Esophagus muscularis mucosa (tissue), 4 donors: ENCODE measurements around the gene SUPT4H1. TPM values are rescaled to one million over a fixed set of nuclear protein-coding genes. Genes with fewer than 3 reads are reported as not detected.

Source experiments
- DNase-seq: peaks from one replicate; pipeline ENCODE4 v3.0.0-alpha.2; 2017; ENCODE audit errors: extremely low spot score
- H3K27ac ChIP-seq, 4 donors: fragments of 200-600 bp; sonication (generic); replicated peaks in 1 of 4; 1 replicate in 3 of 4; 2 replicates in 1 of 4; pipeline ENCODE4 v1.5.1; 2016 to 2019; ENCODE audit warnings: mild to moderate bottlenecking in 1 of 4
- H3K27me3 ChIP-seq, 4 donors: fragments of 200-600 bp; sonication (generic); one replicate each; pipeline versions ENCODE4 v1.5.1 to v1.6.0; 2016 to 2019
- H3K36me3 ChIP-seq, 4 donors: fragments of 200-600 bp; sonication (generic); one replicate each; pipeline ENCODE4 v1.5.1; 2016 to 2019
- H3K4me1 ChIP-seq, 4 donors: fragments of 200-600 bp; sonication (generic); one replicate each; pipeline ENCODE4 v1.5.1; 2016 to 2019
- H3K4me3 ChIP-seq, 4 donors: fragments of 200-600 bp; sonication (generic); 1 replicate in 2 of 4; 2 replicates in 2 of 4; pipeline ENCODE4 v1.5.1; 2016 to 2019; ENCODE audit warnings: mild to moderate bottlenecking in 4 of 4, moderate library complexity in 1 of 4
- H3K9me3 ChIP-seq, 4 donors: fragments of 200-600 bp; sonication (generic); 1 replicate in 3 of 4; 2 replicates in 1 of 4; pipeline ENCODE4 v1.5.1; 2016 to 2019
- CTCF ChIP-seq, 3 experiments: fragments of 200-600 bp in 2 of 3; fragments of 450-650 bp in 1 of 3; sonication (generic) in 2 of 3; IDR thresholded peaks; one replicate each; pipeline ENCODE4 v1.5.1; 2017 to 2019; ENCODE audit warnings: antibody characterized with exemption in 3 of 3, mild to moderate bottlenecking in 2 of 3, moderate library complexity in 1 of 3
- EP300 ChIP-seq: sonication (generic); formaldehyde crosslinking; IDR thresholded peaks from one replicate; pipeline ENCODE4 v1.6.1; 2017; ENCODE audit warnings: antibody characterized with exemption
- POLR2A ChIP-seq: fragments of 450-650 bp; IDR thresholded peaks from one replicate; pipeline ENCODE4 v1.6.1; 2017; ENCODE audit warnings: antibody characterized with exemption, moderate library complexity, mild to moderate bottlenecking, low read depth
- POLR2AphosphoS5 ChIP-seq, 2 donors: sonication (generic); formaldehyde crosslinking; IDR thresholded peaks; one replicate each; pipeline ENCODE4 v1.6.1; 2017; ENCODE audit warnings: antibody characterized with exemption in 2 of 2
- WGBS: methylation state at CpG from one replicate; pipeline ENCODE4 v1.1.5; 2018; 5-methylcytosine and 5-hydroxymethylcytosine counted together
- intact Hi-C: fragments of 100-400 bp; cut with DNase I; formaldehyde crosslinking; loops from one replicate; pipeline ENCODE4 v1.15.1; 2023
- small RNA-seq, 3 donors: library from RNA; depleted of rRNA; stranded (forward); fragments of <200 nt; gene quantifications; one replicate each; pipeline ENCODE3, GENCODE V24; 2016
- total RNA-seq, 4 donors: library from RNA; depleted of rRNA; stranded (reverse); fragments of >200 nt; gene quantifications; one replicate each; pipeline versions ENCODE4 v1.1.0 to v1.2.1, GENCODE V29; 2016

The SUPT4H1 gene
- total RNA-seq, 4 donors from 2014 or later: 35.3 to 59.6 (median 47.0) TPM

- no peaks in the 10 kb centered on the region for H3K27me3 ChIP-seq
- intact Hi-C loops: no loop called here
- no peak for TF ChIP-seq CTCF (IDR thresholded peaks at IDR 0.05)
- TF ChIP-seq POLR2AphosphoS5 (IDR thresholded peaks at IDR 0.05): no peak
- no peak for TF ChIP-seq POLR2A
- TF ChIP-seq EP300: no peak
- 88% methylated on average over 4 of the region's 9 CpGs for WGBS
- H3K9me3 ChIP-seq: no peaks in the 10 kb centered on the region
- DNase-seq: peak; percentile 60
- H3K36me3 ChIP-seq: peaks cover 0 to 30% (median 7%) of the 10 kb centered on the region in 4 donors
- no peak overlapping the region for H3K4me3 ChIP-seq
- H3K4me1 ChIP-seq: peaks cover 0 to 6% (median 0%) of the 10 kb centered on the region in 4 donors
- H3K27ac ChIP-seq: no peak overlapping the region
Observed at GRCh38 chr17:58302171-58302918, 49.7 kb downstream of the SUPT4H1 start.

- 84% methylated on average over 16 of the region's 16 CpGs for WGBS
- H3K27ac ChIP-seq: no peak overlapping the region
- H3K36me3 ChIP-seq: peaks cover 0 to 22% (median 5%) of the 10 kb centered on the region in 4 donors
- no peaks in the 10 kb centered on the region for H3K27me3 ChIP-seq
- intact Hi-C loops: no loop called here
- TF ChIP-seq EP300 (no peak), POLR2A (no peak), POLR2AphosphoS5 (IDR thresholded peaks at IDR 0.05) (no peak), CTCF (IDR thresholded peaks at IDR 0.05) (no peak)
- no peak overlapping the region for H3K4me3 ChIP-seq
- peaks cover 0 to 6% (median 0%) of the 10 kb centered on the region in 4 donors for H3K4me1 ChIP-seq
- DNase-seq: peak; percentile 70
- H3K9me3 ChIP-seq: no peaks in the 10 kb centered on the region
Observed at GRCh38 chr17:58301504-58302150, 50.4 kb downstream of the SUPT4H1 start.

- DNase-seq: peak; percentile 86
- Histone ChIP-seq H3K27ac (no peak overlapping the region), H3K27me3 (no peaks in the 10 kb centered on the region), H3K4me3 (no peak overlapping the region), H3K36me3 (peaks cover 0 to 13% (median 4%) of the 10 kb centered on the region in 4 donors), H3K4me1 (peaks cover 0 to 6% (median 0%) of the 10 kb centered on the region in 4 donors), H3K9me3 (no peaks in the 10 kb centered on the region)
- TF ChIP-seq CTCF (IDR thresholded peaks at IDR 0.05): no peak
- TF ChIP-seq EP300: no peak
- no peak for TF ChIP-seq POLR2AphosphoS5 (IDR thresholded peaks at IDR 0.05)
- no peak for TF ChIP-seq POLR2A
- intact Hi-C loops: no loop called here
- WGBS: 78% methylated on average over 6 of the region's 6 CpGs
Observed at GRCh38 chr17:58300336-58300735, 51.7 kb downstream of the SUPT4H1 start.

Small RNA genes within 50 kb of the gene (small RNA-seq; reads per million reads assigned to genes)
- 0 reads per million in 3 donors for gene MIR4736

Other genes with a start within 250 kb of the SUPT4H1 start
- gene OR4D1, start 203.8 kb downstream of the SUPT4H1 start, total RNA-seq: not detected
- not detected for gene OR4D2, start 185.2 kb downstream of the SUPT4H1 start, total RNA-seq
- gene EPX, start 159.5 kb downstream of the SUPT4H1 start, total RNA-seq: not detected
- 10 to 100 TPM in 1 of 4 donors, 1 to 10 TPM in 3; 6.2 to 12.5 (median 6.9) TPM for gene MKS1, start 132.9 kb downstream of the SUPT4H1 start, total RNA-seq
- gene LPO, start 113.6 kb downstream of the SUPT4H1 start, total RNA-seq: not detected
- gene MPO, start 71.3 kb downstream of the SUPT4H1 start, total RNA-seq: under 1 TPM in 2 of 4 donors, not detected in 2; 0.23 to 0.66 TPM
- gene TSPOAP1, start 23.4 kb downstream of the SUPT4H1 start, total RNA-seq: 10 to 100 TPM in 3 of 4 donors, 1 to 10 TPM in 1; 10.0 to 19.0 (median 16.0) TPM
- under 1 TPM in 3 of 4 donors, not detected in 1; under 0.01 to 0.26 (median 0.11) TPM for gene RNF43, start 65.3 kb upstream of the SUPT4H1 start, total RNA-seq
- gene HSF5, start 136.2 kb upstream of the SUPT4H1 start, total RNA-seq: under 1 TPM in 2 of 4 donors, not detected in 2; under 0.01 to 0.13 TPM
- gene MTMR4, start 162.4 kb upstream of the SUPT4H1 start, total RNA-seq: 10 to 100 TPM; 24.4 to 29.9 (median 28.4) TPM